OCI-LY7 (cell line): ENCODE results near the gene ZBTB33. TPM values are rescaled to one million over a fixed set of nuclear protein-coding genes. Genes with fewer than 3 reads are reported as not detected.

Experiments used
- total RNA-seq, 2 experiments: library from RNA; depleted of rRNA in 1 of 2; stranded (reverse); fragments of >200 nt in 1 of 2; shearing (Covaris generic) in 1 of 2; gene quantifications; 2 replicates each; pipeline ENCODE4 v1.2.3, GENCODE V29; 2014 to 2022

Gene ZBTB33
- total RNA-seq, 2 experiments from 2014 or later, result 16.7 to 19.3 TPM

Other genes starting within 250 kb of the ZBTB33 start
- gene RHOXF2B, start 173.1 kb upstream of the ZBTB33 start, total RNA-seq (2014; rRNA removed; shearing (Covaris generic)), result not detected in 2 replicates
- gene RHOXF2B, start 173.1 kb upstream of the ZBTB33 start, total RNA-seq (2022), result not detected in 2 replicates
- gene RHOXF1, start 134.9 kb upstream of the ZBTB33 start, total RNA-seq (2014; rRNA removed; shearing (Covaris generic)), result 1.5 TPM in 1 of 2 replicates, not detected in the other
- gene RHOXF1, start 134.9 kb upstream of the ZBTB33 start, total RNA-seq (2022), result not detected in 2 replicates
- not detected in 2 replicates for gene RHOXF2, start 92.2 kb upstream of the ZBTB33 start, total RNA-seq (2014; rRNA removed; shearing (Covaris generic))
- gene RHOXF2, start 92.2 kb upstream of the ZBTB33 start, total RNA-seq (2022), result not detected in 2 replicates
- gene TMEM255A, start 60.6 kb downstream of the ZBTB33 start, total RNA-seq (2014; rRNA removed; shearing (Covaris generic)), result not detected in 2 replicates
- not detected in 2 replicates for gene TMEM255A, start 60.6 kb downstream of the ZBTB33 start, total RNA-seq (2022)
- not detected in 2 replicates for gene ATP1B4, start 111.3 kb downstream of the ZBTB33 start, total RNA-seq (2014; rRNA removed; shearing (Covaris generic))
- not detected in 2 replicates for gene ATP1B4, start 111.3 kb downstream of the ZBTB33 start, total RNA-seq (2022)
- gene LAMP2, start 218.5 kb downstream of the ZBTB33 start, total RNA-seq (2014; rRNA removed; shearing (Covaris generic)), result 12.2 and 17.9 TPM in 2 replicates
- 39.6 and 45.2 TPM in 2 replicates for gene LAMP2, start 218.5 kb downstream of the ZBTB33 start, total RNA-seq (2022)